GM19023 (cell line): ENCODE measurements around the gene GRAMD1A.
"Not testable (repeated sequence)": the region's sequence is repeated elsewhere in the genome, so short reads cannot be mapped to it uniquely, and the experiment has no call there.

ENCODE experiments used
- ATAC-seq: cut with Tn5 transposase; IDR thresholded peaks from one replicate; pipeline ENCODE4 v1.9.1; 2021; ENCODE audit warnings: mild to moderate bottlenecking, moderate library complexity; ENCODE audit not compliant: unreplicated experiment

The GRAMD1A gene

DNA sequence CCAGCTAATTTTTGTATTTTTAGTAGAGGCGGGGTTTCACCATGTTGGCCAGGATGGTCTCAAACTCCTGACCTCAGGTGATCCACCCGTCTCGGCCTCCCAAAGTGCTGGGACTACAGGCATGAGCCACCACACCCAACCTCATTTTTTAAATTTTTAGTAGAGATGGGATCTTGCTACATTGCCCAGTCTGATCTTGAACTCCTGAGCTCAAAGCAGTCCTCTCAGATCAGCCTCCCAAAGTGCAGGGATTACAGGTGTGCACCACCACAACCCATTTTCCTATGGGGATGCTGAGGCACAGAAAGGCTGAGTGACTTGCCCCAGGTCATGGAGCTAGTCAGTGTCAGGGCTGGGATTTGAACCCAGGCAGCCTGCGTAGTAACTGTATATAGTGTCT, 51.1 kb downstream of the GRAMD1A start:
- ATAC-seq = not testable (repeated sequence)

DNA sequence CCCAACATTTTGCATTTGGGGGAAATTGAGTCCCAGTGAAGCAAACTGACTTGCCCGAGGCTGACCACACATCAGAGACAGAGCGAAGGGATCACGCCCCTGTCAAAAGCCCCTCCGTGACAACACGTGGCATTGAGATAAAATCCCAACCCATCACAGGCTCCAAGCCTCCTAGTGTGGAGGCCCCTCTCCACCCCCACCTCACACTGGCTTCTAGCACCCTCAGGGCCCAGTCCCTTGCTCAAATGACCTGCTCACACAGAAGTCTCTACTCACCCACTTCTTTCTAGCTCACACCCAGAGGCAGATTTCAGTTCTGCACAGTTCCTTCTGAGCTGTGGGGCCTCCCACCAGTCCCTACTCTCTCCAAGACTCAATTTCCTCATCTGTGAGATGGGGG, 51.7 kb downstream of the GRAMD1A start:
- ATAC-seq = no peak

DNA sequence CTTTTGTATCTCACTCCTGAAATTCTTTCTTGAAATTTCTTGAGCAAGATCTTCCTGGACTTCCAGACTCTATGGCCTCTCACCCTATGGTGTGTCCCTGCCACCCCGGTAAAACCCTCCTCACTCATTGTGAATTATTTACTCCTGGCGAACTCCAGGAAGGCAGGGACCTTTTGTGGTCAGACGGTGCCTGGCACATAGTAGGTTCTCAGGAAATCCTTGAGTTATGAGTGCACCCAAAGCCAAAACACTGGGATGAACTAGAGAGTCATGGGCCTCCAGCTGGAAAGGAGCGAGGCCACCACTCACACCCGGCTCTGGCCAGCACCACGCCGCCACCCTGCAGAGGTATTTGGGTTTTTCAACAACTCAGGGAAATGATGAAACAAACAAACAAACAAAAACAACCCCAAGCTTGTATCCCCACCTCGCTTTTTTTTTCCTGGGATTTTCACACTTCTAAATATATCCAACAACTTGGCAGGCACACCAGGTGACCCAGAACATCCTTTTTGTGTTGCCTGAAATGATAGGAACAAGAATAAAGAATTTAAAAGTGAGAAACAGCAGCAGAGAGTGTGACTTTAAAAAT, 52.6 kb downstream of the GRAMD1A start:
- no peak for ATAC-seq

DNA sequence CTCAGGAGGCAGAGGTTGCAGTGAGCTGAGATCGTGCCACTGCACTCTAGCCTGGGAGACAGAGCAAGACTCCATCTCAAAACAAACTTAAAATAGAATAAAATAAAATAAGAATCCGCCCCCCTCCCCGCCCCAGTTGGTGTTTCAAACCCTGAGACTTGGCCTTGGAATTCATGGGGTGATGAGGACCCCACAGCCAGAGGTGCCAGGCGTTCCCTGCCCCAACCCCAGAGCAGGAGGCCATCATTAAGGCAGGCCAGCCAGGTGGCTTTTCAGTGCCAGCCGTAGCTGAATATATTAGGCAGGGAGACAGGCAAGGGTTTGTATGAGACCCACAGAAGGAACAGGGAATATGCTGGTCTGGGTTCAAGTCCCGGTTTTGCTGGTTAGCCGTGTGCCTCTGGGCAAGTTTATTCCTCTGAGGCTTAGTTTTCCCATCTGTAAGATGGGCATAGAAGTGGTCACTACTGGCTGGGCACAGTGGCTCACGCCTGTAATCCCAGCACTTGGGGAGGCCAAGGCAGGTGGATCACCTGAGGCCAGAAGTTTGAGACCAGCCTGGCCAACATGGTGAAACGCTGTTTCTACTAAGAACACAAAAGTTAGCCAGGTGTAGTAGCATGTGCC, 53.7 kb downstream of the GRAMD1A start:
- ATAC-seq = no peak

DNA sequence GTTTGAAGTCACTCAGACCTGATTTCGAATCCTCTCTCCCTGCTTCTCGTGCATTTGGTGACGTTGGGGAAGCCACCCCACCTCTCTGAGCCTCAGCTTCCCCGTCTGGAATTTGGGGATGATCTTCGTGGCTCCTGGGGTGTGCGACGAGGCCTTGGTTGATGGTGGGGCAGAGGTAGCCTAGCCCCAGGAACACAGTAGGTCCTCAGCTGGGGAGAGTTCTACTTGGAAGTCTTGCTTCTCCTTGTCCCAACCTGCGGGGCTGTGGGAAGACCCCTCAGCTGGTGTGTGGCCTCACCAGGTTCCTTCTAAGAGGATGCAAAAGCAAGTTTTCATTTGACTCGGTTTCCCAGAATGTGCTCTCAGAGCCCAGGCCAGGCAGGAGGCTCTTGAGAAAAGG, 54.5 kb downstream of the GRAMD1A start:
- no peak for ATAC-seq

DNA sequence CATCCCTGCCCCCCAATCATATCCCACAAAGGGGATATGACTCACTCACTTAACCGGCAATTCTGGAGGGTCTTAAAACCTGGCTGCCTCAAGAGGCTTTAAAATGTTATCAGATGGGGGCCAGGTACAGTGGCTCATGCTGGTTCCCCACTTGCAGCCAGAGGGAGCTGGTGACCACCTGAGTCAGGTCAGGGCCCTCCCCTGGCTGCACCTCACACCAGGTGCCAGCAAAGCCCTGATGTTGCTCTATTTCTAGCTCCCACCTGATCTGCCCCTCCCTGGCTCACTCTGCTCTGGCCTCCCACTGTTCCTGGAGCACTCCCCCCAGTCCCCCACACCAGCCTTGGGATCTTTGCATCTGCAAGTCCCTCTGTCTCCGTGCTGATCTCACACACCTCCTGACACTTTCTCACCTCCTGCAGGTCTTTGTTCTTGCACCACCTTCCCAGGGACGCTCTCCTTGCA, 55.6 kb downstream of the GRAMD1A start:
- no peak for ATAC-seq

DNA sequence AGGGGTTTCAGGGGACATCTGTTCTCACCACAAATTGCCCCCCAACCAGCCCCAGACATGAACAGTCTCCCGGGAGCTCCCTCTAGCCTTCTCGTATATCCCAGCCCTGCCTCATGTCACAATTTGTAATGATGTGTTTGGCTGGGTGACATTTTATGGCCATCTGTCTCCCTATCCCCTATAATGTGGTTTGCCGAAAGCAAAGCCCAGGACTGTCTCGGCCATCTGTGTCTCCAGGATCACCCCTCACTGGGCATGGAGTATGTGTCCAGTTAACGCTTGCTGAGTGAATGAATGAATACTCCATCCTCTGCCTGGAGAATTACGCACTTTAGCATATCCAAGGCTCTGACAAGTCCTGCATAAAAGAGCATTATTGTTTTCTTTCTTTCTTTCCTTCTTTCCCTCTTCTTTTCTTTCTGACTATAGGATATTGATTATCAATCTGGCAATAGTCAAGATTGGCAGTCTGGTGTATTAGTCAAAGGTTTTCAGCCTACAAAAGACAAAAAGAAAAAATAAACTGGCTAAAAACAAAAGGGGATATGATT, 56.5 kb downstream of the GRAMD1A start:
- ATAC-seq = no peak

DNA sequence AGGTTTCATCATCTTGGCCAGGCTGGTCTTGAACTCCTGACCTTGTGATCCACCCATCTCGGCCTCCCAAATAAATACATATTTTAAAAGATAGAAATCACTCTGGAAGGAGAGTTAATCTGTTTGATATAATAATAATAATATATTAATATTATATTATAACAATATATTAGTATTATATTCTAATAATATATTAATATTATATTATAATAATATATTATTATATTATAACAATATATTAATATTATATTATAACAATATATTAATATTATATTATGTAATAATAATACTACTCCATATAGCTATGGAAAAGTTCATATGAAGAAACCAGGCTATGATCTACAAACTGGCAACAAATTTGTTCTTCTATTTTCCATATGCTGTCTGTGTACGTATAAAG, 58.2 kb downstream of the GRAMD1A start:
- ATAC-seq = no peak

DNA sequence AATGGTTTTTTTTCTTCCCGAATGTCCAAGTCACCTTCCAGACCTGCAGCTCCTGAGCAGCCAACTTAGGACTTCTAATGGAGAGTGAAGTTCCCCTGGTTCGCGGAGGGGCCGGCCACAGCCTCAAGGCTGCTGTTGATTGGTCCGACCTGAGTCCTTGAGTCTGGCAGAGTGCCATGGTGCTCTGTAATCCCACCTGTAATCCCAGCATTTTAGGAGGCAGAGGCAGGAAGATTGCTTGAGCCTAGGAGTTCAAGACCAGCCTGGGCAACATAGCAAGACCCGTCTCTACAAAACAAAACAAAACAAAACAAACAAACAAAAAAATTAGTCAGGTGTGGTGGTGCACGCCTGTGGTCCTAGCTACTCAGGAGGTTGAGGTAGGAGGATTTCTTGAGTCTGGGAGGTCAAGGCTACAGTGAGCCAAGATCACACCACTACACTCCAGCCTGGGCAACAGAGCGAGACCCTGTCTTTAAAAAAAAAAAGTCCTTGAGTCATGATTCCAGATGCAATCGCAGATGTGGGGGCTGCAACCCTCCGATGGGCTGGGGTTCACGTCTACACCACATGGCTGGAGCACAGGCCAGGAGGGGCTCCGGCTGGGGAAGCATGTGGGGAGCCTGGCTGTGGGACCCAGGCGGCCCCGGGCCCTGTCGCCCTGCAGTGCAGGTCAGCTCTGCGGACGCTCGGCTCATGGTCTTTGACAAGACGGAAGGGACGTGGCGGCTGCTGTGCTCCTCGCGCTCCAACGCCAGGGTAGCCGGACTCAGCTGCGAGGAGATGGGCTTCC, 59.1 kb downstream of the GRAMD1A start:
- no peak for ATAC-seq

DNA sequence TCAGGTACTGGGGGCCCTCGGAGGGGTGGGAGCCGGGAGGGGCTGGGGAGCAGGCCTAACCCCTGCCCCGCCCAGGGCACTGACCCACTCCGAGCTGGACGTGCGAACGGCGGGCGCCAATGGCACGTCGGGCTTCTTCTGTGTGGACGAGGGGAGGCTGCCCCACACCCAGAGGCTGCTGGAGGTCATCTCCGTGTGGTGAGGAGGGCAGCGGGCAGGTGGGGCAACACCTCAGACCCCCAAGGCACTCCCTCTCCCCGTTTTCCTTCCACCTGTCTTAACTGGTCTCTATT, 59.6 kb downstream of the GRAMD1A start:
- ATAC-seq = no peak

DNA sequence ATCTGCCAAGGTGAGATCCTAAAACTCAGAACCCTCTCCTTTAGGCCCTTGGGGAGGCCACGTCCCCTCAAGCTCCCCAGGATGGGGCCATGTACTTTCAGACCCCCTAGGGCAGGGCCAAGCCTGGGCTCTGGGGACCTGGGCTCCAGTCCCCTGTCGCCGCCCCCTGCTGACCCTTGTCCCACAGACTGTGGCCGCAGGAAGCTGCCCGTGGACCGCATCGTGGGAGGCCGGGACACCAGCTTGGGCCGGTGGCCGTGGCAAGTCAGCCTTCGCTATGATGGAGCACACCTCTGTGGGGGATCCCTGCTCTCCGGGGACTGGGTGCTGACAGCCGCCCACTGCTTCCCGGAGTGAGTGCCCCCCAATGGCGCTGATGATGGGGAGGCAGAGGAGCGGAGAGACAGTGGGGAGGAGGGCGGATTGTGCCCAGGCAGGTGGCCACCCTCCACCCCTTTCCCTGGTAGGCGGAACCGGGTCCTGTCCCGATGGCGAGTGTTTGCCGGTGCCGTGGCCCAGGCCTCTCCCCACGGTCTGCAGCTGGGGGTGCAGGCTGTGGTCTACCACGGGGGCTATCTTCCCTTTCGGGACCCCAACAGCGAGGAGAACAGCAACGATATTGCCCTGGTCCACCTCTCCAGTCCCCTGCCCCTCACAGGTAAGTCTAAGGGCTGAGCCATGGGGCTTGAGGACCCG, 60.2 kb downstream of the GRAMD1A start:
- ATAC-seq = no peak

DNA sequence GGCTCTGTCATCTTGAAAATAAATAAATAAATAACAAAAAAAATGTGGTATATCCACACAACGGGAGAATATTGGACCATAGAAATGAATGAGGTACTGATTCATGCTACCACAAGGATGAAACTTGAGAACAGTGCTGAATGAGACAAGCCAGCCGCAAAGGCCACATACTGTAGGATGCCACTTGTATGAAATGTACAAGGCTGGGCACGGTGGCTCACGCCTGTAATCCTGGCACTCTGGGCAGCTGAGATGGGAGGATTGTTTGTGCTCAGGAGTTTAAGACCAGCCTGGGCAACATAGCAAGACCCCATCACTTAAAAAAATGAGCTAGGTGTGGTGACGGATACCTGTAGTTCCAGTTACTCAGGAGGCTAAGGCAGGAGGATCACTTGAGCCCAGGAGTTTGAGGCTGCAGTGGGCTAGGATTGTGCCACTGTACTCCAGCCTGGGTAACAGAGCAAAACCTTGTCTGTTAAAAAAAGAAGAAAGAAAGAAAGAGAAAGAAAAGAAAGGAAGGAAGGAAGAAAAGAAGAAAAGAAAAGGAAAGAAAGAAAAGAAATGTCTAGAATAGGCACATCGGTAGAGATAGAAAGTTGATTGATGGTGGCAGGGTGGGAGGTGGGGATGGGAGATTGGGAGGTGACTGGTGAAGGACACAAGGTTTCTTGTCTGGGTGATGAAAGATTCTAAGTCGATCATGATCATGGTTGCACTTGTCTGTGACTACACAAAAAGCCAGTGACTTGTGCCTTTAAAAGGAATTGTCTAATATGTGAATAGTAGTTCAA, 61.7 kb downstream of the GRAMD1A start:
- no peak for ATAC-seq

DNA sequence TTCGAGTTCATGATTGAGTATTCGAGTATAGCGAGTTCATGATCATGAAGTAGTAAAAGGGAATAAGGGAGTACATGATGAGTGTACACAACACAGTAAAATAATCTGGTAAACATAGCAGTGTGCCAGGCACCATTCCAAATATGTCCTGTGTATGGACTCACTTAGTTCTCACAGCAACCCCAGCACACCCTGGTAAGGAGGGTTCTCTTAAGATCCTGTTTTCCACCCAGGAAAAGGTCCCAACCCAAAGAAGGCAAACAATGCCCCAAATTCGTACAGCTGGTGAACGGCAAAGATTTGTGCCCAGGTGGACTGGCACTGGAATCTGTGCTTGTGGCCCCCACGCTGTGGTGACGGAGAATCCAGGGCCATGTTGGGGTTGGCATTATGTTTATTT, 62.8 kb downstream of the GRAMD1A start:
- no peak for ATAC-seq

DNA sequence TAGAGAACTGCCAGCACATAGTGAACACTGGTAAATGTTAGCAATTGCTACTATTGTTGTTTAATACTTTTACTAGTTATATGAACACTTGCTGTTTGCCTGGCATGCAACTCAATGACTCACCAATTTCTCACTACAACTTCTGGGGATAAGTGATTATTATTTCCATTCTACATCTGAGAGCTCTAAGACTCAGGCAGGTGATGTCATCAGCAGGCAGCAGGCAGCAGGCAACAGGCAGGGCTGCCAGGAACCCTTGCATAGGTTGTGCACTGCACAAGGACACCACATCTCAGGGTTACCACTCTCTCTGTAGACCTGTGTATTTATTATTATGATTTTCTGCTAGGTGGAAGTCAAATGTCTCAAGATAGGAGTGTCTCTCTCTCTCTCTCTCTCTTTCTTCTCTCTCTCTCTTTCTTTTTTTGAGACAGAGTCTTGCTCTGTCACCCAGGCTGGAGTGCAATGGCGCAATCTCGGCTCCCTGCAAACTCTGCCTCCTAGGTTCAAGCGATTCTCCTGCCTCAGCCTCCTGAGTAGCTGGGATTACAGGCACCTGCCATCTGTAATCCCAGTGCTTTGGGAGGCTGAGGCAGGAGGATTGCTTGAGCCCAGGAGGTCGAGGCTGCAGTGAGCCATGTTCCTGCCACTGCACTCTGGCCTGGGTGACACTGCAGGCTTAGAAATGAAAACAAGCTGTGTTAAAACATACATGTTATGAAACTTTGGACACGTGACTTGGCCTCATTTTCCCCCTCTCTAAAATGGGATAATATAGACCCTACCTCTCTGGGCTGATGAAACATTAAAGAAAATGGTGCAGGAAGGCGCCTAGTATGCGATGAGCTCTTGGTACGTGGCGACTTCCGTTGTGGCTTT, 64.1 kb downstream of the GRAMD1A start:
- no peak for ATAC-seq

DNA sequence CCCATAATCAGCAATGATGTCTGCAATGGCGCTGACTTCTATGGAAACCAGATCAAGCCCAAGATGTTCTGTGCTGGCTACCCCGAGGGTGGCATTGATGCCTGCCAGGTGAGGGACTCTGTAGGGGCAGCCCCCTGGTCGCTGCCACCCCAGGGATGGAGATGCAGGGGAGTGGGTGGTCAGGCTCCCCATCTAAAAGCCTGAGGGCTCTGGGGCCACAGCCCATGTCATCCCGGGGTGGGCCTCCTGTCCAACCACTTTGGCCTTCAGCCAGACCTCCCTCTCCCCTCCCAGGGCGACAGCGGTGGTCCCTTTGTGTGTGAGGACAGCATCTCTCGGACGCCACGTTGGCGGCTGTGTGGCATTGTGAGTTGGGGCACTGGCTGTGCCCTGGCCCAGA, 65.5 kb downstream of the GRAMD1A start:
- no peak for ATAC-seq

DNA sequence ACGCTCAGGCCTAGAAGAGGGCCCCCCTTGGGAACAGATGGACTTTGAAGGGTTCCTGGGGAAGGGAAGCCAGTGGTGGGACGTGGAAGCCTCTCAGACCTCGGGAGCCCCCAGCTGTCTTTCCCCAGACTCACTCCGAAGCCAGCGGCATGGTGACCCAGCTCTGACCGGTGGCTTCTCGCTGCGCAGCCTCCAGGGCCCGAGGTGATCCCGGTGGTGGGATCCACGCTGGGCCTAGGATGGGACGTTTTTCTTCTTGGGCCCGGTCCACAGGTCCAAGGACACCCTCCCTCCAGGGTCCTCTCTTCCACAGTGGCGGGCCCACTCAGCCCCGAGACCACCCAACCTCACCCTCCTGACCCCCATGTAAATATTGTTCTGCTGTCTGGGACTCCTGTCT, 66.0 kb downstream of the GRAMD1A start:
- no peak for ATAC-seq

DNA sequence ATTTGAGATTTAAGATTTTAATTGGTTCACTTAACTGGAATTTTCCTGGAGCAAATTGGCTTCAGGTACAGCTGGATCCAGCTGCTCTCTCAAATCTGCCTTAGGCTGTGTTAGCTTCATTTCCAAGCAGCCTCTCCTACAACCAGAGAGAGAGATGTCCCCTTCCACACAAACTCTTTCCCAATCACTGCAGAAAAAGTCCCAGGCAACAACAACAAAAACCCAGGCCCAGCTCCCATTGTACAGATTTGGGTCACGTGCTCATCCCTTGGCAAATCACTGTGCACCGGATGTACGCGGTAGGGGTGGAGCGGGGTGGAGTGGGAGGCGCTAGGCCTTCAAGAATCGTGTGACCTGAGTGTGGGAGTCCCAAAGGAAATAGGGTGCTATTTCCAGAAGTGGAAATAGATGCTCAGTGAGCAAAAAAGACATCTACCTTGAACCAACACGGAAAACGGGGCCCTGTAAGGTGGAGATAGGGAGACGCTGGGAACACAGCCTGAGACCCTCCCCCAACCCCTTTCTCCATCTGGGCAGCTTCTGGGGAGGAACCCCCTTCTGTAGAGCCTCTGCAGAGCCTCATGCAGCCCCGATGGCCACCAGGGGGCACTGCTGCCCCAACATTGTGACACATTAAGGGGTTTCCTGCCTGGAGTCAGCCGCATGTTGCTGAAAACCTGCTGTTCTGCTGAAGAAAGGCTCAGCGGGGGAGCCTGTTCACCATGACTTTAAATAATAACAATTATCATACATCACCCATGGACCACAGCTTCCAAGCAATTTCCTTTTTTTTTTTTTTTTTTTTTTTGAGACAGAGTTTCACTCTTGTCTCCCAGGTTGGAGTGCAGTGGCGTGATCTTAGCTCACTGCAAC, 66.8 kb downstream of the GRAMD1A start:
- ATAC-seq = peak; percentile 74

DNA sequence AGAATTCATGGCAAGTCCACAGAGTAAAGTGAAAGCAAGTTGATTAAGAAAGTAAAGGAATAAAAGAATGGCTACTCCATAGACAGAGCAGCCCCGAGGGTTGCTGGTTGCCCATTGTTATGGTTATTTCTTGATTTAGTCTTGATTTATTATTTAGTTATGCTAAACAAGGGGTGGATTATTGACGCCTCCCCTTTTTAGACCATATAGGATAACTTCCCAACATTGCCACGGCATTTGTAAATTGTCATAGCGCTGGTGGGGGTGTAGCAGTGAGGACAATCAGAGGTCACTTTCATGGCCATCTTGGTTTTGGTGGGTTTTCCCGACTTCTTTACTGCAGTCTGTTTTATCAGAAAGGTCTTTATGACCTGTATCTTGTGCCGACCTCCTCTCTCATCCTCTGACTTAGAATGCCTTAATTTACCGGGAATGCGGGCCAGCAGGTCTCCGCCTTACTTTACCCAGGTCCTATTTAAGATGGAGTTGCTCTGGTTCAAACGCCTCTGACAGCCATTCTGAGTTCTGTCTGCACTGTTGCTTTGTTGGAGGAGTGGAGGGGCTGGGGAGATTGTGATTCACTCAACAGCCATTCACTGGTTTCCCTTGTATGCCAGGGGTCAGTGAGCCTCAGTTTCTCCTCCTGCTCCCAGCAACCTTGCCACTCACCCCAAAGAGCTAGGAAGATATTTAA, 69.0 kb downstream of the GRAMD1A start:
- no peak for ATAC-seq
